Right ventricle myocardium inferior (tissue), 1 donor: ENCODE data around the gene FAM210A. TPM values are rescaled to one million over a fixed set of nuclear protein-coding genes. Genes with fewer than 3 reads are reported as not detected.
"Not testable (repeated sequence)": the region's sequence is repeated elsewhere in the genome, so short reads cannot be mapped to it uniquely, and the experiment has no call there.

Experiments used
- ATAC-seq: fragments of 200-7000 bp; cut with Tn5 transposase; one replicate; pipeline ENCODE4 v1.9.1; 2020; ENCODE audit warnings: mild to moderate bottlenecking, moderate library complexity
- DNase-seq: peaks from one replicate; pipeline ENCODE4 v3.0.0; 2021; ENCODE audit errors: missing footprints
- intact Hi-C: fragments of 100-400 bp; cut with DNase I; formaldehyde crosslinking; loops from one replicate; pipeline ENCODE4 v1.11.0; 2022
- long read RNA-seq: library from polyadenylated mRNA; unstranded; transcript quantifications from one replicate; pipeline ENCODE4 v2.0.0, GENCODE V29; 2021
- total RNA-seq: library from RNA; stranded (reverse); fragmentation: NEBNext Ultra II Directional; extraction: Animal tissue kit (Norgen Biotek cat#: 25700); gene quantifications from one replicate; pipeline ENCODE4 v1.2.1, GENCODE V29; 2021
- donor health status: DM: no; HTN: yes; CAD: no; lungs with severe emphysema.

Gene FAM210A
- 58.1 TPM for total RNA-seq
- long read RNA-seq, full-length matches to known transcripts, result 23 of 27 reads
- long read RNA-seq, partial matches to known transcripts, result 0 of 27 reads
- long read RNA-seq, other reads (novel, unspliced or antisense), result 4 of 27 reads

GRCh38 chr18:13726232-13726971 is at the start of gene FAM210A, which contains the start of gene RNMT:
Gene FAM210A, minus strand, starts transcription at chr18:13726558. Its CDS starts 44,481 bp downstream, at chr18:13682077.
Gene RNMT, plus strand, starts transcription at chr18:13726673. Its CDS starts 4,845 bp downstream, at chr18:13731518.
- intact Hi-C loops, result loop anchor here (2.0 to 5.0 kb wide), 3 partner anchors 86 to 510 kb away; no protein-coding TSS in a partner anchor
- peak; percentile 99 for DNase-seq
- peak; percentile 98 for ATAC-seq

- DNase-seq, result no peak
- no peak for ATAC-seq
- intact Hi-C loops, result no loop called here
These were observed 48.7 kb upstream of the FAM210A start for GRCh38 chr18:13775058-13775457.

- peak; percentile 84 for ATAC-seq
- no peak for DNase-seq
- intact Hi-C loops, result no loop called here
These were observed 36.5 kb upstream of the FAM210A start for GRCh38 chr18:13762690-13763439.

GRCh38 chr18:13760047-13760446 is 33.7 kb upstream of the FAM210A start:
- ATAC-seq, result no peak
- no peak for DNase-seq
- intact Hi-C loops, result no loop called here

- no peak for DNase-seq
- intact Hi-C loops, result no loop called here
- ATAC-seq, result no peak
These were observed 32.3 kb upstream of the FAM210A start for GRCh38 chr18:13758622-13759021.

GRCh38 chr18:13756671-13757070 is 30.3 kb upstream of the FAM210A start:
- ATAC-seq, result no peak

GRCh38 chr18:13756261-13756660 is 29.9 kb upstream of the FAM210A start:
- DNase-seq, result peak; percentile 32
- intact Hi-C loops, result no loop called here
- peak; percentile 78 for ATAC-seq

More at GRCh38 chr18:13756671-13757070, 30.3 kb upstream of the FAM210A start:
- DNase-seq, result no peak
- intact Hi-C loops, result no loop called here

- DNase-seq, ATAC-seq, intact Hi-C loops: not testable (repeated sequence)
These were observed 25.2 kb upstream of the FAM210A start for GRCh38 chr18:13751599-13751998.

- intact Hi-C loops, result no loop called here
- DNase-seq (no peak), ATAC-seq (no peak)
These were observed 20.3 kb upstream of the FAM210A start for GRCh38 chr18:13746633-13747032.

- intact Hi-C loops, result no loop called here
- ATAC-seq, result no peak
- DNase-seq, result no peak
These were observed 19.3 kb upstream of the FAM210A start for GRCh38 chr18:13745696-13746095.

- ATAC-seq (no peak), DNase-seq (no peak)
- intact Hi-C loops, result no loop called here
These were observed 9.3 kb upstream of the FAM210A start for GRCh38 chr18:13735681-13736080.

- ATAC-seq (no peak), DNase-seq (no peak)
- intact Hi-C loops, result no loop called here
These were observed 4.1 kb upstream of the FAM210A start for GRCh38 chr18:13730481-13730880.

GRCh38 chr18:13726972-13727331 is 594 bp upstream of the FAM210A start:
- intact Hi-C loops, result loop anchor here (2.0 to 5.0 kb wide), 3 partner anchors 86 to 510 kb away; no protein-coding TSS in a partner anchor

GRCh38 chr18:13725566-13726231 is 659 bp downstream of the FAM210A start:
- DNase-seq (no peak), ATAC-seq (no peak)

More at GRCh38 chr18:13726972-13727331, 594 bp upstream of the FAM210A start:
- ATAC-seq (peak; percentile 23), DNase-seq (peak; percentile 81)

GRCh38 chr18:13720847-13721246 is 5.5 kb downstream of the FAM210A start:
- ATAC-seq (no peak), DNase-seq (no peak)
- intact Hi-C loops, result loop anchor here (5.0 kb wide), 1 partner anchor 34 kb away; no protein-coding TSS in a partner anchor

More at GRCh38 chr18:13725566-13726231, 659 bp downstream of the FAM210A start:
- intact Hi-C loops, result loop anchor here (2.0 to 5.0 kb wide), 3 partner anchors 85 to 509 kb away; no protein-coding TSS in a partner anchor

GRCh38 chr18:13720123-13720522 is 6.2 kb downstream of the FAM210A start:
- ATAC-seq (no peak), DNase-seq (no peak)
- intact Hi-C loops, result loop anchor here (5.0 kb wide), 1 partner anchor 33 kb away; no protein-coding TSS in a partner anchor

GRCh38 chr18:13716916-13717315 is 9.4 kb downstream of the FAM210A start:
- DNase-seq (no peak), ATAC-seq (no peak)
- intact Hi-C loops, result no loop called here

GRCh38 chr18:13715330-13715729 is 11.0 kb downstream of the FAM210A start:
- DNase-seq (no peak), ATAC-seq (no peak)
- intact Hi-C loops, result no loop called here
